ENCODE measurements around the gene BRAF. TPM values are rescaled to one million over a fixed set of nuclear protein-coding genes. Genes with fewer than 3 reads are reported as not detected.

BRAF gene
- polyA plus RNA-seq (2012; ENCODE audit: insufficient read depth, insufficient read length, low read depth): 11.7 TPM

- peak; percentile 87 for DNase-seq
- Histone ChIP-seq H3K4me3 (ENCODE audit: low read depth, low read length) (peak within 1 kb of the TSS; percentile 94), H3K27me3 (no peaks in the 10 kb centered on the region), H3K9me3 (no peaks in the 10 kb centered on the region), H3K4me1 (peaks cover 16% of the 10 kb centered on the region), H3K36me3 (no peaks in the 10 kb centered on the region)
- TF ChIP-seq CTCF (IDR thresholded peaks at IDR 0.05; ENCODE audit: low read depth, low read length): no peak
These were observed at the start of gene BRAF for GRCh38 chr7:140924821-140925421. Gene BRAF (minus strand): TSS chr7:140924929. CDS start chr7:140924703, 226 bp downstream.

- no peak for DNase-seq
- no peaks in the 10 kb centered on the region for H3K27me3 ChIP-seq
- no peaks in the 10 kb centered on the region for H3K9me3 ChIP-seq
- no peak overlapping the region for H3K4me3 ChIP-seq (ENCODE audit: low read depth, low read length)
- no peak for TF ChIP-seq CTCF (IDR thresholded peaks at IDR 0.05; ENCODE audit: low read depth, low read length)
- no peaks in the 10 kb centered on the region for H3K36me3 ChIP-seq
- H3K4me1 ChIP-seq: no peaks in the 10 kb centered on the region
These were observed 48.4 kb upstream of the BRAF start for GRCh38 chr7:140972876-140973829.

DNA sequence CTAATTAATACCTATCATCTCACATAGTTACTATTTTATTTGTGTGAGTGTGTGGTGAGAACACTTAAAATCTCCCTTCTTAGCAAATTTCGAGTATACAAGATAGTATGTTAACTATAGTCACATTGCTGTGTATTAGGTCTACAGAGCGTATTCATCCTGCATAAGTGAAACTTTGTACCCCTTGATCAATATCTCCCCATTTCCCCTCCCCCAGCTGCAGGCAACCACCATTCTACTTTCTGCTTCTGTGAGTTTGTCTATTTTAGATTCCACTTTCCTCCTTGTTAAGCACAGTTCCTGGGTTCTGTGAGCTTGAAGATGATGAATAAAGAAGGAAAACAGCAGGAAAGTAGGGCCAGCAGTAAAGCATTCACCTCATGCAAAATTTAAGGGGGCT is 47.6 kb upstream of the BRAF start:
- no peaks in the 10 kb centered on the region for H3K27me3 ChIP-seq
- no peak for DNase-seq
- H3K4me1 ChIP-seq: no peaks in the 10 kb centered on the region
- TF ChIP-seq CTCF (IDR thresholded peaks at IDR 0.05; ENCODE audit: low read depth, low read length): no peak
- no peaks in the 10 kb centered on the region for H3K9me3 ChIP-seq
- no peak overlapping the region for H3K4me3 ChIP-seq (ENCODE audit: low read depth, low read length)
- H3K36me3 ChIP-seq: no peaks in the 10 kb centered on the region

DNA sequence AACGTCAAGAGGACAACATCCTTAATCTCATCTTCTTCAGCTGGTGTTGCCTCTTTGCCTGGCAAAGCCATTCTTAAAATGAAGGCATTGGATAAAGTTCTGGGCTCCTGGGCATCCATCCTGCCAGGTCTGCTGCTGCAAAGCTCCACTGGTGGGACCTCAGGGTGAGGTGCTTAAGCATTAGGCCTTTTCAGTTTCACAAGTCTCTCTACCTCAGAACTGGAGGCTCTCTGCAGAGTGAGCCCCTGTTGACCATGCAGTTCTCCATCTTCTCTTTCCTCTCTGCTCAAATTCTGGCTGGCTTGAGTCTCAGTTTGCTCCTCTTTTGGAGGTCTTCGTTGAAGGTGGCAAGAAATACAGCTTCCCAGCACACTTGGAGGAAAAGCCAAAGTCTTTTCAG is 42.7 kb upstream of the BRAF start:
- DNase-seq: no peak
- Histone ChIP-seq H3K27me3 (no peaks in the 10 kb centered on the region), H3K36me3 (no peaks in the 10 kb centered on the region), H3K4me1 (no peaks in the 10 kb centered on the region), H3K9me3 (no peaks in the 10 kb centered on the region), H3K4me3 (ENCODE audit: low read depth, low read length) (no peak overlapping the region)
- TF ChIP-seq CTCF (IDR thresholded peaks at IDR 0.05; ENCODE audit: low read depth, low read length): no peak

GRCh38 chr7:140966561-140967233 is 42.0 kb upstream of the BRAF start:
- Histone ChIP-seq H3K9me3 (no peaks in the 10 kb centered on the region), H3K36me3 (no peaks in the 10 kb centered on the region), H3K27me3 (no peaks in the 10 kb centered on the region), H3K4me3 (ENCODE audit: low read depth, low read length) (no peak overlapping the region), H3K4me1 (no peaks in the 10 kb centered on the region)
- DNase-seq: no peak
- no peak for TF ChIP-seq CTCF (IDR thresholded peaks at IDR 0.05; ENCODE audit: low read depth, low read length)

Measured in BE2C (cell line).